ENCODE data around the gene ZCCHC2. TPM values are rescaled to one million over a fixed set of nuclear protein-coding genes. Genes with fewer than 3 reads are reported as not detected.
A peak's percentile ranks its signal among the peaks of the same experiment; 100 is the strongest.

Gene ZCCHC2
- total and polyA plus RNA-seq, 2 of the 13 experiments (the other 11 are each of a cell fraction or from before 2014, with no cell fraction given) = 62.5 to 76.1 TPM

GRCh38 chr18:62510789-62511188, 12.0 kb upstream of the ZCCHC2 start (continued):
- TF ChIP-seq ARID5B (CRISPR knock-in tag; IDR thresholded peaks at IDR 0.05) (peak; percentile 63), ZSCAN31 (CRISPR knock-in tag; IDR thresholded peaks at IDR 0.05; ENCODE audit: low read depth) (no peak), ZKSCAN1 (IDR thresholded peaks at IDR 0.05; ENCODE audit: low read length) (no peak), ZNF562 (CRISPR knock-in tag; IDR thresholded peaks at IDR 0.05; ENCODE audit: borderline replicate concordance) (no peak), ZNF12 (CRISPR knock-in tag; IDR thresholded peaks at IDR 0.05) (peak; percentile 42; the same call in 1 of the 2 replicates), ZBTB25 (CRISPR knock-in tag; IDR thresholded peaks at IDR 0.05) (peak; percentile 35; the same call in 1 of the 2 replicates), SAP130 (CRISPR knock-in tag; IDR thresholded peaks at IDR 0.05; ENCODE audit: low read depth) (peak; percentile 44; the same call in 1 of the 2 replicates), FOSL2 (CRISPR knock-in tag; IDR thresholded peaks at IDR 0.05) (peak; percentile 29; the same call in 1 of the 2 replicates), REPIN1 (CRISPR knock-in tag; IDR thresholded peaks at IDR 0.05; ENCODE audit: borderline replicate concordance, low read depth) (0 out of 2 replicates have a peak, but pooled peaks have one; percentile 18), FOXP1 (IDR thresholded peaks at IDR 0.05) (peak; percentile 93), FOXP1 (CRISPR knock-in tag; IDR thresholded peaks at IDR 0.05) (peak; percentile 97), ZNF878 (CRISPR knock-in tag; IDR thresholded peaks at IDR 0.05) (0 out of 2 replicates have a peak, but pooled peaks have one; percentile 42), NFKBIZ (CRISPR knock-in tag; IDR thresholded peaks at IDR 0.05) (no peak), SRF (IDR thresholded peaks at IDR 0.05; ENCODE audit: low read depth, low read length) (no peak), EP300 (IDR thresholded peaks at IDR 0.05; ENCODE audit: low read depth in 2 of 2, low read length in 2 of 2) (peak in 1 of 2 experiments; percentile 60; a peak in 1 of 4 replicates), EP300 (CRISPR knock-in tag; IDR thresholded peaks at IDR 0.05; ENCODE audit: borderline replicate concordance) (no peak), GATAD2A (CRISPR knock-in tag; IDR thresholded peaks at IDR 0.05) (peak; percentile 88), ELF3 (CRISPR knock-in tag; IDR thresholded peaks at IDR 0.05) (peak; percentile 42), ZNF207 (IDR thresholded peaks at IDR 0.05; ENCODE audit: borderline replicate concordance) (no peak), FOXP4 (CRISPR knock-in tag; IDR thresholded peaks at IDR 0.05) (peak; percentile 94), TEAD3 (CRISPR knock-in tag; optimal IDR thresholded peaks at IDR 0.05; ENCODE audit: borderline replicate concordance) (peak; percentile 91), YEATS2 (CRISPR knock-in tag; IDR thresholded peaks at IDR 0.05; ENCODE audit: borderline replicate concordance) (no peak), NFYC (CRISPR knock-in tag; IDR thresholded peaks at IDR 0.05) (no peak), HDAC2 (CRISPR knock-in tag; IDR thresholded peaks at IDR 0.05) (0 out of 2 replicates have a peak, but pooled peaks have one; percentile 24)
